IMR-90 (cell line): Measurements from ENCODE around the gene LRRTM3. TPM values are rescaled to one million over a fixed set of nuclear protein-coding genes. Genes with fewer than 3 reads are reported as not detected.

Experiments
- ATAC-seq: fragments of 200-7000 bp; cut with Tn5 transposase; 2 replicates; pipeline ENCODE4 v1.9.1; 2020; ENCODE audit warnings: low read depth, mild to moderate bottlenecking, moderate library complexity
- BruUV-seq: library from RNA; stranded (reverse); fragments of 400-500 nt; replicated peaks from 2 replicates; lab custom pipeline; 2021; lab: Mats Ljungman, UMichigan
- CTCF ChIA-PET: fragments of 300-600 bp; formaldehyde crosslinking; extraction: SDS; loops from one replicate; lab custom pipeline; 2021; ENCODE audit warnings: antibody characterized with exemption; lab: Yijun Ruan, JAX
- POLR2A ChIA-PET: fragments of 300-600 bp; sonication (Branson Sonifier 250); formaldehyde crosslinking; loops from one replicate; lab custom pipeline; 2022; ENCODE audit warnings: antibody characterized with exemption; ENCODE audit not compliant: unreplicated experiment; lab: Charles Lee
- DNase-seq: peaks from one replicate; pipeline ENCODE4 v3.0.0; 2013
- H2AFZ ChIP-seq: replicated peaks from 2 replicates; pipeline ENCODE3; 2013; ENCODE audit warnings: low read length, mild to moderate bottlenecking; ENCODE audit not compliant: poor library complexity
- H2AK5ac ChIP-seq: 2 replicates; pipeline ENCODE4 v1.6.1; 2013; ENCODE audit warnings: low read depth, low read length, inconsistent platforms
- H2AK9ac ChIP-seq: replicated peaks from 2 replicates; pipeline ENCODE3; 2013; ENCODE audit warnings: mild to moderate bottlenecking, low read depth, low read length, moderate library complexity; ENCODE audit not compliant: poor library complexity
- H2BK120ac ChIP-seq: 2 replicates; pipeline ENCODE4 v1.6.1; 2013; ENCODE audit warnings: low read depth, low read length, inconsistent platforms
- H2BK15ac ChIP-seq: 3 replicates; pipeline ENCODE4 v1.6.1; 2013; ENCODE audit warnings: low read depth, low read length, inconsistent platforms
- H2BK20ac ChIP-seq: 2 replicates; pipeline ENCODE4 v1.6.1; 2013; ENCODE audit warnings: low read depth, mild to moderate bottlenecking, inconsistent platforms, low read length, moderate library complexity
- H2BK5ac ChIP-seq: 2 replicates; pipeline ENCODE4 v1.6.1; 2013; ENCODE audit warnings: mild to moderate bottlenecking, low read depth, low read length, inconsistent platforms; ENCODE audit not compliant: poor library complexity, severe bottlenecking
- H3K14ac ChIP-seq: replicated peaks from 2 replicates; pipeline ENCODE4 v1.6.1; 2013; ENCODE audit warnings: low read depth, low read length, inconsistent platforms
- H3K18ac ChIP-seq: 2 replicates; pipeline ENCODE4 v1.6.1; 2013; ENCODE audit warnings: low read depth, low read length, control low read depth
- H3K23ac ChIP-seq: 2 replicates; pipeline ENCODE4 v1.6.1; 2013; ENCODE audit warnings: low read depth, low read length, inconsistent platforms
- H3K27ac ChIP-seq: 2 replicates; pipeline ENCODE4 v1.5.1; 2013; ENCODE audit warnings: mild to moderate bottlenecking, control low read depth, low read length; ENCODE audit not compliant: insufficient read depth
- H3K27me3 ChIP-seq: 2 replicates; pipeline ENCODE4 v1.6.1; 2013; ENCODE audit warnings: low read length; ENCODE audit not compliant: control insufficient read depth, insufficient read depth
- H3K36me3 ChIP-seq: 2 replicates; pipeline ENCODE4 v1.6.1; 2013; ENCODE audit warnings: low read length, mixed read lengths; ENCODE audit not compliant: control insufficient read depth, insufficient read depth
- H3K4ac ChIP-seq: 2 replicates; pipeline ENCODE4 v1.6.1; 2013; ENCODE audit warnings: low read depth, low read length, inconsistent platforms
- H3K4me1 ChIP-seq: 2 replicates; pipeline ENCODE4 v1.6.1; 2013; ENCODE audit warnings: low read length, mixed read lengths; ENCODE audit not compliant: control insufficient read depth, insufficient read depth
- H3K4me2 ChIP-seq: 2 replicates; pipeline ENCODE4 v1.6.1; 2013; ENCODE audit warnings: low read depth, mild to moderate bottlenecking, control low read depth, low read length, moderate library complexity
- H3K4me3 ChIP-seq: 2 replicates; pipeline ENCODE4 v1.5.1; 2013; ENCODE audit warnings: low read depth, mild to moderate bottlenecking, control low read depth, low read length, moderate library complexity; ENCODE audit not compliant: insufficient read depth
- H3K56ac ChIP-seq: 2 replicates; pipeline ENCODE4 v1.6.1; 2013; ENCODE audit warnings: low read length, inconsistent platforms; ENCODE audit not compliant: insufficient read depth; ENCODE audit errors: extremely low read depth
- H3K79me1 ChIP-seq, 2 experiments: 2 replicates each; pipeline ENCODE4 v1.6.1; 2013; ENCODE audit warnings: low read length in 2 of 2, inconsistent platforms in 1 of 2, low read depth in 1 of 2
- H3K9ac ChIP-seq: 2 replicates; pipeline ENCODE4 v1.6.1; 2013; ENCODE audit warnings: low read depth, low read length, control low read depth
- H3K9me1 ChIP-seq: 2 replicates; pipeline ENCODE4 v1.6.1; 2013; ENCODE audit warnings: low read length, inconsistent platforms; ENCODE audit not compliant: insufficient read depth
- H3K9me3 ChIP-seq: 2 replicates; pipeline ENCODE4 v1.6.1; 2013; ENCODE audit warnings: low read length; ENCODE audit not compliant: control insufficient read depth, insufficient read depth
- H4K20me1 ChIP-seq: 2 replicates; pipeline ENCODE4 v1.6.1; 2013; ENCODE audit warnings: low read length, inconsistent platforms; ENCODE audit not compliant: insufficient read depth
- H4K5ac ChIP-seq: 2 replicates; pipeline ENCODE4 v1.6.1; 2013; ENCODE audit warnings: mild to moderate bottlenecking, low read depth, low read length, control low read depth
- H4K8ac ChIP-seq, 2 experiments: 2 replicates each; pipeline ENCODE4 v1.6.1; 2013; ENCODE audit warnings: low read depth in 2 of 2, low read length in 2 of 2, control low read depth in 1 of 2, inconsistent platforms in 1 of 2
- H4K91ac ChIP-seq: 2 replicates; pipeline ENCODE4 v1.6.1; 2013; ENCODE audit warnings: low read depth, low read length, inconsistent platforms; ENCODE audit not compliant: insufficient read depth
- BHLHE40 ChIP-seq: fragments of 150-350 bp; IDR thresholded peaks from 2 replicates; pipeline ENCODE4 v1.6.1; 2016; ENCODE audit warnings: mild to moderate bottlenecking, low read depth, low read length
- CEBPB ChIP-seq: IDR thresholded peaks from 2 replicates; pipeline ENCODE4 v1.6.1; 2012; ENCODE audit warnings: low read depth, low read length, improper control_type of control experiment
- CHD1 ChIP-seq: IDR thresholded peaks from 2 replicates; pipeline ENCODE4 v1.6.1; 2012; ENCODE audit warnings: low read depth, low read length, improper control_type of control experiment
- FOS ChIP-seq: fragments of 150-350 bp; IDR thresholded peaks from 2 replicates; pipeline ENCODE4 v1.6.1; 2016; ENCODE audit warnings: low read depth, low read length
- MAFK ChIP-seq: IDR thresholded peaks from 2 replicates; pipeline ENCODE4 v1.6.1; 2012; ENCODE audit warnings: low read depth, low read length, improper control_type of control experiment
- MAZ ChIP-seq: IDR thresholded peaks from 2 replicates; pipeline ENCODE4 v1.6.1; 2012; ENCODE audit warnings: low read depth, mild to moderate bottlenecking, low read length, improper control_type of control experiment, moderate library complexity, borderline replicate concordance
- MXI1 ChIP-seq: IDR thresholded peaks from 2 replicates; pipeline ENCODE4 v1.6.1; 2012; ENCODE audit warnings: low read depth, mild to moderate bottlenecking, low read length, moderate library complexity, borderline replicate concordance
- NFE2L2 ChIP-seq: fragments of 150-350 bp; IDR thresholded peaks from 2 replicates; pipeline ENCODE4 v1.6.1; 2016; ENCODE audit warnings: low read depth, mild to moderate bottlenecking, low read length
- POLR2A ChIP-seq: IDR thresholded peaks from 2 replicates; pipeline ENCODE4 v1.6.1; 2012; ENCODE audit warnings: mild to moderate bottlenecking, low read depth, low read length
- RAD21 ChIP-seq: IDR thresholded peaks from 2 replicates; pipeline ENCODE4 v1.6.1; 2012; ENCODE audit warnings: low read length, improper control_type of control experiment
- RCOR1 ChIP-seq: IDR thresholded peaks from 2 replicates; pipeline ENCODE4 v1.6.1; 2012; ENCODE audit warnings: mild to moderate bottlenecking, low read length, improper control_type of control experiment; ENCODE audit not compliant: insufficient replicate concordance
- RFX5 ChIP-seq: IDR thresholded peaks from 2 replicates; pipeline ENCODE4 v1.8.0; 2012; ENCODE audit warnings: low read depth, mild to moderate bottlenecking, low read length, moderate library complexity
- SMC3 ChIP-seq: fragments of 150-350 bp; IDR thresholded peaks from 2 replicates; pipeline ENCODE4 v1.6.1; 2016; ENCODE audit warnings: low read depth, mild to moderate bottlenecking, antibody characterized with exemption, low read length, moderate library complexity
- dilution Hi-C: fragments of 300-500 bp; cut with HindIII; formaldehyde crosslinking; loops from one replicate; pipeline ENCODE4 v1.14.3; 2018; ENCODE audit warnings: low sequenced_read_pairs; ENCODE audit not compliant: unreplicated experiment
- in situ Hi-C: fragments of 300-500 bp; cut with MboI; formaldehyde crosslinking; loops from 3 replicates; pipeline ENCODE4 v1.14.3; 2019; ENCODE audit warnings: low sequenced_read_pairs, inconsistent platforms, mixed read lengths
- intact Hi-C: fragments of 100-400 bp; cut with micrococcal nuclease; formaldehyde crosslinking; loops from 2 replicates; pipeline ENCODE4 v1.10.0; 2022
- polyA plus RNA-seq, 3 experiments: library from polyadenylated mRNA; depleted of rRNA; stranded (reverse); fragments of >200 nt; gene quantifications; 2 replicates each; pipeline ENCODE4 v1.2.3, GENCODE V29; 2012; ENCODE audit warnings: low replicate concordance in 1 of 3
- total RNA-seq: library from RNA; depleted of rRNA; stranded (reverse); fragments of >200 nt; gene quantifications from 2 replicates; pipeline ENCODE4 v1.2.3, GENCODE V29; 2012
- TF ChIP-seq, protein P1 (sequence below): fragments of 150-350 bp; IDR thresholded peaks from 2 replicates; pipeline ENCODE4 v1.6.1; 2016; ENCODE audit warnings: low read depth, mild to moderate bottlenecking, low read length, moderate library complexity, borderline replicate concordance
- TF ChIP-seq, protein P2 (sequence below): conservative IDR thresholded peaks from 2 replicates; pipeline ENCODE4 v1.5.1; 2012; ENCODE audit warnings: mild to moderate bottlenecking, low read depth, low read length, improper control_type of control experiment
- TF ChIP-seq, protein P3 (sequence below): fragments of 150-350 bp; IDR thresholded peaks from 2 replicates; pipeline ENCODE4 v1.6.1; 2017; ENCODE audit warnings: mild to moderate bottlenecking, antibody characterized with exemption, low read length, low read depth

LRRTM3 gene
- total and polyA plus RNA-seq, 2 of the 4 experiments (the other 2 are of a cell fraction): under 0.01 TPM; not detected in 1

DNA sequence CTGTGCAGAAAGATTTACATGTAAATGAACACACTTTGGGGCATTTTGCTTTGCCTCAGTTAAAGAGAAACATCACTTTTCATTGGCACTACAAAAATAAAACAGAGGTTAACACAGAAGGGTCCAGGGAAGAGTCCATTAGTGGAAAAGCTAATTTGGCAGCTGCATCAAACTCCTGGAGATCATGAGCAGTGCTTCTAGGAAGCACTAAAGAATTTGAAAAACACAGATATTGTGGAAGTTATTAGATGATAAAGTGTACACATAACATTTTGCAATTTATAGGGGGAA lies 161.2 kb downstream of the LRRTM3 start:
- ATAC-seq: no peak
- Histone ChIP-seq H2BK120ac (no peak overlapping the region), H2BK15ac (no peak overlapping the region), H3K18ac (no peak overlapping the region), H3K36me3 (no peaks in the 10 kb centered on the region), H3K79me1 (no peaks in the 10 kb centered on the region), H2AK9ac (no peak overlapping the region), H3K4me1 (no peaks in the 10 kb centered on the region), H3K27ac (no peak overlapping the region), H2BK20ac (no peak overlapping the region), H4K20me1 (no peaks in the 10 kb centered on the region), H3K23ac (no peak overlapping the region), H3K9me1 (no peaks in the 10 kb centered on the region), H2AK5ac (no peak overlapping the region), H3K14ac (no peak overlapping the region), H2AFZ (no peak overlapping the region), H3K4ac (no peak overlapping the region), H3K4me3 (no peak overlapping the region), H4K5ac (no peak overlapping the region), H3K56ac (no peak overlapping the region), H4K8ac (no peak overlapping the region), H4K91ac (no peak overlapping the region), H3K4me2 (no peak overlapping the region), H3K9ac (no peak overlapping the region), H3K9me3 (no peaks in the 10 kb centered on the region), H3K27me3 (no peaks in the 10 kb centered on the region), H2BK5ac (no peak overlapping the region)
- no TSS peak for BruUV-seq
- intact Hi-C loops: no loop called here
- DNase-seq: no peak
- in situ Hi-C loops: no loop called here
- TF ChIP-seq RCOR1: no peak
- TF ChIP-seq MXI1: no peak
- no peak for TF ChIP-seq POLR2A
- no peak for TF ChIP-seq NFE2L2
- TF ChIP-seq BHLHE40: no peak
- TF ChIP-seq MAFK: no peak
- no peak for TF ChIP-seq FOS
- TF ChIP-seq, protein P1, sequence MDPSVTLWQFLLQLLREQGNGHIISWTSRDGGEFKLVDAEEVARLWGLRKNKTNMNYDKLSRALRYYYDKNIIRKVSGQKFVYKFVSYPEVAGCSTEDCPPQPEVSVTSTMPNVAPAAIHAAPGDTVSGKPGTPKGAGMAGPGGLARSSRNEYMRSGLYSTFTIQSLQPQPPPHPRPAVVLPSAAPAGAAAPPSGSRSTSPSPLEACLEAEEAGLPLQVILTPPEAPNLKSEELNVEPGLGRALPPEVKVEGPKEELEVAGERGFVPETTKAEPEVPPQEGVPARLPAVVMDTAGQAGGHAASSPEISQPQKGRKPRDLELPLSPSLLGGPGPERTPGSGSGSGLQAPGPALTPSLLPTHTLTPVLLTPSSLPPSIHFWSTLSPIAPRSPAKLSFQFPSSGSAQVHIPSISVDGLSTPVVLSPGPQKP: no peak
- no peak for TF ChIP-seq RFX5
- TF ChIP-seq MAZ: no peak
- no peak for TF ChIP-seq CHD1
- TF ChIP-seq RAD21: no peak
- TF ChIP-seq CEBPB: no peak
- TF ChIP-seq, protein P2, sequence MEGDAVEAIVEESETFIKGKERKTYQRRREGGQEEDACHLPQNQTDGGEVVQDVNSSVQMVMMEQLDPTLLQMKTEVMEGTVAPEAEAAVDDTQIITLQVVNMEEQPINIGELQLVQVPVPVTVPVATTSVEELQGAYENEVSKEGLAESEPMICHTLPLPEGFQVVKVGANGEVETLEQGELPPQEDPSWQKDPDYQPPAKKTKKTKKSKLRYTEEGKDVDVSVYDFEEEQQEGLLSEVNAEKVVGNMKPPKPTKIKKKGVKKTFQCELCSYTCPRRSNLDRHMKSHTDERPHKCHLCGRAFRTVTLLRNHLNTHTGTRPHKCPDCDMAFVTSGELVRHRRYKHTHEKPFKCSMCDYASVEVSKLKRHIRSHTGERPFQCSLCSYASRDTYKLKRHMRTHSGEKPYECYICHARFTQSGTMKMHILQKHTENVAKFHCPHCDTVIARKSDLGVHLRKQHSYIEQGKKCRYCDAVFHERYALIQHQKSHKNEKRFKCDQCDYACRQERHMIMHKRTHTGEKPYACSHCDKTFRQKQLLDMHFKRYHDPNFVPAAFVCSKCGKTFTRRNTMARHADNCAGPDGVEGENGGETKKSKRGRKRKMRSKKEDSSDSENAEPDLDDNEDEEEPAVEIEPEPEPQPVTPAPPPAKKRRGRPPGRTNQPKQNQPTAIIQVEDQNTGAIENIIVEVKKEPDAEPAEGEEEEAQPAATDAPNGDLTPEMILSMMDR: no peak
- TF ChIP-seq, protein P3, sequence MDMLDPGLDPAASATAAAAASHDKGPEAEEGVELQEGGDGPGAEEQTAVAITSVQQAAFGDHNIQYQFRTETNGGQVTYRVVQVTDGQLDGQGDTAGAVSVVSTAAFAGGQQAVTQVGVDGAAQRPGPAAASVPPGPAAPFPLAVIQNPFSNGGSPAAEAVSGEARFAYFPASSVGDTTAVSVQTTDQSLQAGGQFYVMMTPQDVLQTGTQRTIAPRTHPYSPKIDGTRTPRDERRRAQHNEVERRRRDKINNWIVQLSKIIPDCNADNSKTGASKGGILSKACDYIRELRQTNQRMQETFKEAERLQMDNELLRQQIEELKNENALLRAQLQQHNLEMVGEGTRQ: no peak
- no peak for TF ChIP-seq SMC3
- ChIA-PET POLR2A (no interaction called here), CTCF (no interaction called here)
- dilution Hi-C loops: no loop called here
